PFSK-1 (cell line): Measurements from ENCODE around the gene PPFIA4.

ENCODE experiments used
- SIN3A ChIP-seq: IDR thresholded peaks from 2 replicates; pipeline ENCODE4 v1.6.1; 2012; ENCODE audit warnings: mild to moderate bottlenecking, low read length, moderate library complexity, borderline replicate concordance; ENCODE audit not compliant: insufficient read depth
- TAF1 ChIP-seq: IDR thresholded peaks from 2 replicates; pipeline ENCODE4 v1.6.1; 2012; ENCODE audit warnings: low read length, control low read depth, borderline replicate concordance; ENCODE audit not compliant: insufficient read depth

DNA sequence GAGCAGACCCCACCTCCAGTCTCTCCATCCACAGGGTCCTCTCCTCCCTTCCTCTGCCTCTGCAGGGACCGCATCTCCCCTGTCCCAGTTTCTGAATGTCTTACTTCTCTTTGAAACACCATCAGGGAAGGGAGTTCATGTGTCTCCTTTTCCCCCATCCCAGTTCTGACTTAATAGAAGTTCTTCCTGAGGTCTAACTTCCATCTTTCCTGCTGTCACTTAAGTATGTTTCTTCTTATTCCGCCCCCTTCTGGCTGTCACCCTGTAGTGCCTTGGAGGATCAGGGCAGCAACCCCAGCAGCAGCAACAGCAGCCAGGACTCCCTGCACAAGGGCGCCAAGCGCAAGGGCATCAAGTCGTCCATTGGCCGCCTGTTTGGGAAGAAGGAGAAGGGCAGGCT, 30.2 kb downstream of the PPFIA4 start:
- TF ChIP-seq SIN3A (no peak), TAF1 (no peak)
